T-cell (primary cell): ENCODE results near the gene CLIP2. TPM values are rescaled to one million over a fixed set of nuclear protein-coding genes. Genes with fewer than 3 reads are reported as not detected.
"Not testable (repeated sequence)": the region's sequence is repeated elsewhere in the genome, so short reads cannot be mapped to it uniquely, and the experiment has no call there.

Source experiments
- ATAC-seq, 4 experiments: fragments of 200-7000 bp in 3 of 4; fragments of 150-1000 bp in 1 of 4; cut with Tn5 transposase; replicated peaks in 1 of 4; 1 replicate in 3 of 4; 2 replicates in 1 of 4; pipeline ENCODE4 v1.10.0; 2021; ENCODE audit warnings: moderate library complexity in 3 of 4, mild to moderate bottlenecking in 2 of 4, moderate number of reproducible peaks in 1 of 4
- CTCF ChIA-PET, 2 donors: fragments of 300-600 bp; sonication (Branson Sonifier 250); formaldehyde crosslinking; loops; one replicate each; lab custom pipeline; 2022; ENCODE audit warnings: antibody characterized with exemption in 2 of 2; lab: Charles Lee
- POLR2A ChIA-PET, 2 donors: fragments of 300-600 bp; sonication (Branson Sonifier 250); formaldehyde crosslinking; loops; one replicate each; lab custom pipeline; 2022; ENCODE audit warnings: antibody characterized with exemption in 2 of 2; lab: Charles Lee
- DNase-seq, 35 experiments: peaks; one replicate each; pipeline versions ENCODE4 v3.0.0 to v3.0.0-alpha.2; 2013 to 2023
- H3K27ac ChIP-seq: one replicate; pipeline ENCODE4 v1.5.1; 2013; ENCODE audit warnings: low read length
- H3K27me3 ChIP-seq, 2 experiments: replicated peaks in 1 of 2; 1 replicate in 1 of 2; 2 replicates in 1 of 2; pipeline versions ENCODE4 v1.6.1 to v1.7.0; 2013; ENCODE audit warnings: low read length in 1 of 2, mixed read lengths in 1 of 2; ENCODE audit not compliant: control insufficient read depth in 2 of 2, insufficient read depth in 2 of 2; ENCODE audit errors: extremely low read depth in 1 of 2
- H3K36me3 ChIP-seq, 2 donors: 1 replicate in 1 of 2; 2 replicates in 1 of 2; pipeline versions ENCODE4 v1.6.1 to v1.7.0; 2013; ENCODE audit warnings: low read length in 1 of 2; ENCODE audit not compliant: control insufficient read depth in 2 of 2, insufficient read depth in 1 of 2; ENCODE audit errors: extremely low read depth in 1 of 2
- H3K4me1 ChIP-seq, 2 experiments: 1 replicate in 1 of 2; 2 replicates in 1 of 2; pipeline versions ENCODE4 v1.6.1 to v1.7.0; 2013; ENCODE audit warnings: low read length in 2 of 2, mixed read lengths in 1 of 2; ENCODE audit not compliant: insufficient read depth in 2 of 2, control insufficient read depth in 1 of 2; ENCODE audit errors: extremely low read depth in 1 of 2
- H3K4me3 ChIP-seq, 2 donors: 1 replicate in 1 of 2; 2 replicates in 1 of 2; pipeline versions ENCODE4 v1.5.1 to v1.7.0; 2013; ENCODE audit warnings: mild to moderate bottlenecking in 2 of 2, low read length in 1 of 2, moderate library complexity in 1 of 2; ENCODE audit not compliant: control insufficient read depth in 1 of 2; ENCODE audit errors: extremely low read depth in 1 of 2
- H3K9me3 ChIP-seq: 2 replicates; pipeline ENCODE4 v1.7.0; 2013
- H3K27ac Mint-ChIP-seq, 2 donors: one replicate each; pipeline ENCODE4 v1.8.0; 2020 to 2021; ENCODE audit warnings: mild to moderate bottlenecking in 2 of 2, mixed read lengths in 2 of 2
- H3K27me3 Mint-ChIP-seq, 2 donors: one replicate each; pipeline ENCODE4 v1.8.0; 2021 to 2022; ENCODE audit warnings: mixed read lengths in 2 of 2
- H3K36me3 Mint-ChIP-seq: one replicate; pipeline ENCODE4 v1.8.0; 2021; ENCODE audit warnings: mixed read lengths
- H3K4me1 Mint-ChIP-seq, 3 donors: one replicate each; pipeline ENCODE4 v1.8.0; 2020 to 2022; ENCODE audit warnings: mixed read lengths in 3 of 3, mild to moderate bottlenecking in 1 of 3
- H3K4me3 Mint-ChIP-seq, 3 donors: one replicate each; pipeline ENCODE4 v1.8.0; 2020 to 2022; ENCODE audit warnings: mild to moderate bottlenecking in 3 of 3, mixed read lengths in 3 of 3, moderate library complexity in 3 of 3
- H3K9me3 Mint-ChIP-seq, 3 donors: one replicate each; pipeline ENCODE4 v1.8.0; 2020 to 2022; ENCODE audit warnings: mixed read lengths in 3 of 3
- WGBS: methylation state at CpG from one replicate; pipeline ENCODE4 v1.1.5; 2013; ENCODE audit warnings: missing lambda C conversion rate; ENCODE audit not compliant: insufficient coverage; 5-methylcytosine and 5-hydroxymethylcytosine counted together
- total RNA-seq, 35 experiments: library from RNA in 6 of 35; stranded (reverse) in 6 of 35; fragments of 120-200 nt in 1 of 35; gene quantifications; one replicate each; pipeline versions ENCODE4 v1.2.1 to v1.2.4 and lab custom pipeline; 2013 to 2026

CLIP2 gene
- total RNA-seq, 5 donors from 2014 or later (not counting 1 experiment from before 2014, with no cell fraction given): 3.1 to 8.5 (median 6.3) TPM

GRCh38 chr7:74440143-74440542 is 150.9 kb downstream of the CLIP2 start:
- H3K36me3 ChIP-seq, POLR2A ChIA-PET, H3K9me3 Mint-ChIP-seq, H3K9me3 ChIP-seq, H3K27me3 Mint-ChIP-seq, ATAC-seq, H3K27ac Mint-ChIP-seq, H3K36me3 Mint-ChIP-seq, H3K4me3 ChIP-seq, H3K4me1 Mint-ChIP-seq, H3K27ac ChIP-seq, DNase-seq, H3K4me1 ChIP-seq, H3K4me3 Mint-ChIP-seq: not testable (repeated sequence)
- peaks cover 0 to 25% of the 10 kb centered on the region in 2 experiments for H3K27me3 ChIP-seq
- 83% methylated on average over 2 of the region's 3 CpGs for WGBS
- CTCF ChIA-PET: interaction anchor here in 1 of 2 donors (0.6 kb wide), 1 partner anchor 184 kb away, joined by 5 read pairs; no protein-coding TSS in a partner anchor

GRCh38 chr7:74441801-74442200 is 152.6 kb downstream of the CLIP2 start:
- ATAC-seq (no peak), DNase-seq (no peak)
- Histone ChIP-seq H3K36me3 (no peaks in the 10 kb centered on the region), H3K4me3 (no peak overlapping the region), H3K27me3 (peaks cover 0 to 24% of the 10 kb centered on the region in 2 experiments), H3K27ac (no peak overlapping the region), H3K9me3 (no peaks in the 10 kb centered on the region), H3K4me1 (no peaks in the 10 kb centered on the region)
- peaks cover 0 to 6% of the 10 kb centered on the region in 2 donors for H3K27me3 Mint-ChIP-seq
- H3K27ac Mint-ChIP-seq: no peak overlapping the region
- ChIA-PET CTCF (no interaction called here), POLR2A (no interaction called here)
- H3K4me1 Mint-ChIP-seq: no peaks in the 10 kb centered on the region
- H3K9me3 Mint-ChIP-seq: peaks cover 0 to 5% (median 0%) of the 10 kb centered on the region in 3 donors
- H3K4me3 Mint-ChIP-seq: no peak overlapping the region
- H3K36me3 Mint-ChIP-seq: no peaks in the 10 kb centered on the region
- 53% methylated on average over 6 of the region's 10 CpGs for WGBS

- H3K4me3 ChIP-seq: no peak overlapping the region
- H3K27me3 Mint-ChIP-seq: peaks cover 0 to 6% of the 10 kb centered on the region in 2 donors
- ChIA-PET POLR2A (no interaction called here), CTCF (no interaction called here)
- no peak overlapping the region for H3K4me3 Mint-ChIP-seq
- no peaks in the 10 kb centered on the region for H3K9me3 Mint-ChIP-seq
- 81% methylated on average over 8 of the region's 21 CpGs for WGBS
- H3K4me1 ChIP-seq: no peaks in the 10 kb centered on the region
- H3K9me3 ChIP-seq: no peaks in the 10 kb centered on the region
- ATAC-seq (no peak), DNase-seq (no peak)
- no peak overlapping the region for H3K27ac Mint-ChIP-seq
- peaks cover 0 to 21% of the 10 kb centered on the region in 2 experiments for H3K27me3 ChIP-seq
- no peaks in the 10 kb centered on the region for H3K36me3 ChIP-seq
- no peaks in the 10 kb centered on the region for H3K36me3 Mint-ChIP-seq
- no peak overlapping the region for H3K27ac ChIP-seq
- no peaks in the 10 kb centered on the region for H3K4me1 Mint-ChIP-seq
Measured at GRCh38 chr7:74443543-74444247, 154.5 kb downstream of the CLIP2 start.

- H3K4me1 Mint-ChIP-seq: peaks cover 13 to 26% (median 22%) of the 10 kb centered on the region in 3 donors
- POLR2A ChIA-PET: no interaction called here
- Histone ChIP-seq H3K4me1 (peaks cover 7 to 18% of the 10 kb centered on the region in 2 experiments), H3K4me3 (no peak overlapping the region), H3K36me3 (no peaks in the 10 kb centered on the region), H3K27me3 (peaks cover 0 to 9% of the 10 kb centered on the region in 2 experiments), H3K27ac (no peak overlapping the region), H3K9me3 (no peaks in the 10 kb centered on the region)
- ATAC-seq (no peak), DNase-seq (no peak)
- no peak overlapping the region for H3K4me3 Mint-ChIP-seq
- H3K9me3 Mint-ChIP-seq: no peaks in the 10 kb centered on the region
- no peaks in the 10 kb centered on the region for H3K36me3 Mint-ChIP-seq
- CTCF ChIA-PET: interaction anchor here (0.6 to 2.0 kb wide), 3 partner anchors 117 to 270 kb away, joined by 4 to 9 read pairs (median 4); no protein-coding TSS in a partner anchor
- H3K27ac Mint-ChIP-seq: no peak overlapping the region
- WGBS: 89% methylated on average over 2 of the region's 4 CpGs
- no peaks in the 10 kb centered on the region for H3K27me3 Mint-ChIP-seq
Measured at GRCh38 chr7:74449144-74449543, 159.9 kb downstream of the CLIP2 start.

GRCh38 chr7:74449809-74450397 is 160.7 kb downstream of the CLIP2 start:
- peak in 1 of 4 experiments; percentile 20 for ATAC-seq
- no peaks in the 10 kb centered on the region for H3K27me3 Mint-ChIP-seq
- peak in 33 of 35 experiments; percentile 12 to 82 (median 55) for DNase-seq
- no peaks in the 10 kb centered on the region for H3K9me3 Mint-ChIP-seq
- peaks cover 0 to 14% of the 10 kb centered on the region in 2 experiments for H3K27me3 ChIP-seq
- H3K4me3 ChIP-seq: no peak overlapping the region
- POLR2A ChIA-PET: interaction anchor here in 1 of 2 donors (0.6 kb wide), 1 partner anchor 9 kb away, joined by 3 read pairs; no protein-coding TSS in a partner anchor
- no peak overlapping the region for H3K27ac ChIP-seq
- H3K4me1 ChIP-seq: peaks cover 7 to 23% of the 10 kb centered on the region in 2 experiments
- H3K27ac Mint-ChIP-seq: peak overlapping the region in 1 of 2 donors; percentile 52
- no peaks in the 10 kb centered on the region for H3K36me3 ChIP-seq
- H3K9me3 ChIP-seq: no peaks in the 10 kb centered on the region
- H3K36me3 Mint-ChIP-seq: no peaks in the 10 kb centered on the region
- H3K4me3 Mint-ChIP-seq: no peak overlapping the region
- CTCF ChIA-PET: interaction anchor here (0.6 to 2.0 kb wide), 4 partner anchors 116 to 271 kb away, joined by 4 to 9 read pairs (median 6); no protein-coding TSS in a partner anchor
- peaks cover 13 to 26% (median 22%) of the 10 kb centered on the region in 3 donors for H3K4me1 Mint-ChIP-seq
- 60% methylated on average over 8 of the region's 15 CpGs for WGBS

GRCh38 chr7:74452748-74453321 is 163.6 kb downstream of the CLIP2 start:
- peaks cover 0 to 21% of the 10 kb centered on the region in 2 experiments for H3K27me3 ChIP-seq
- peak overlapping the region; percentile 51 to 58 for H3K4me3 ChIP-seq
- Mint-ChIP-seq H3K27me3 (no peaks in the 10 kb centered on the region), H3K9me3 (no peaks in the 10 kb centered on the region), H3K27ac (peak overlapping the region; percentile 94), H3K4me3 (peak overlapping the region; percentile 76 to 88 (median 79)), H3K4me1 (peaks cover 13 to 26% (median 22%) of the 10 kb centered on the region in 3 donors), H3K36me3 (no peaks in the 10 kb centered on the region)
- whole genome bisulfite sequencing: 47% methylated on average over 5 of the region's 15 CpGs
- H3K27ac ChIP-seq: peak overlapping the region; percentile 83
- POLR2A ChIA-PET: no interaction called here
- DNase-seq (peak in 6 of 35 experiments; percentile 3 to 58 (median 16)), ATAC-seq (peak; percentile 2 to 11 (median 8))
- peaks cover 7 to 23% of the 10 kb centered on the region in 2 experiments for H3K4me1 ChIP-seq
- H3K36me3 ChIP-seq: no peaks in the 10 kb centered on the region
- no peaks in the 10 kb centered on the region for H3K9me3 ChIP-seq
- CTCF ChIA-PET: interaction anchor here in 1 of 2 donors (0.5 kb wide), 1 partner anchor 33 kb away, joined by 4 read pairs; no protein-coding TSS in a partner anchor
